CD4-positive, alpha-beta T cell treated with Interleukin-6 at 100 ng/mL for 8 hours (primary cell): Measurements from ENCODE around the gene FYN.
A peak's percentile ranks its signal among the peaks of the same experiment; 100 is the strongest.

ENCODE experiments used
- DNase-seq: peaks from one replicate; pipeline ENCODE4 v3.0.0-alpha.2; 2020; ENCODE audit warnings: mixed read lengths, low spot score

Gene FYN

GRCh38 chr6:111725446-111726112, 147.7 kb downstream of the FYN start:
- no peak for DNase-seq

- peak; percentile 50 for DNase-seq
Observed at GRCh38 chr6:111724505-111724904, 148.7 kb downstream of the FYN start.

- no peak for DNase-seq
Observed at GRCh38 chr6:111724039-111724438, 149.2 kb downstream of the FYN start.

- no peak for DNase-seq
Observed at GRCh38 chr6:111723412-111723970, 149.8 kb downstream of the FYN start.

GRCh38 chr6:111722179-111722731, 151.0 kb downstream of the FYN start:
- DNase-seq = no peak

- DNase-seq = peak; percentile 39
Observed at GRCh38 chr6:111721753-111722154, 151.5 kb downstream of the FYN start.

GRCh38 chr6:111720931-111721496, 152.2 kb downstream of the FYN start:
- no peak for DNase-seq

- DNase-seq = no peak
Observed at GRCh38 chr6:111718990-111719389, 154.3 kb downstream of the FYN start.

- no peak for DNase-seq
Observed at GRCh38 chr6:111718326-111718725, 154.9 kb downstream of the FYN start.

- DNase-seq = no peak
Observed at GRCh38 chr6:111717621-111718020, 155.6 kb downstream of the FYN start.

GRCh38 chr6:111716325-111716724, 156.9 kb downstream of the FYN start:
- no peak for DNase-seq

- peak; percentile 62 for DNase-seq
Observed at GRCh38 chr6:111715321-111715720, 157.9 kb downstream of the FYN start.

- no peak for DNase-seq
Observed at GRCh38 chr6:111714416-111715270, 158.6 kb downstream of the FYN start.

- DNase-seq = no peak
Observed at GRCh38 chr6:111713811-111714210, 159.4 kb downstream of the FYN start.

- no peak for DNase-seq
Observed at GRCh38 chr6:111713236-111713635, 160.0 kb downstream of the FYN start.

GRCh38 chr6:111711984-111712752, 161.1 kb downstream of the FYN start:
- no peak for DNase-seq

GRCh38 chr6:111711476-111711875, 161.8 kb downstream of the FYN start:
- DNase-seq = no peak

GRCh38 chr6:111710911-111711310, 162.3 kb downstream of the FYN start:
- no peak for DNase-seq

GRCh38 chr6:111710439-111710838, 162.8 kb downstream of the FYN start:
- DNase-seq = no peak

- DNase-seq = peak; percentile 67
Observed at GRCh38 chr6:111709615-111710398, 163.4 kb downstream of the FYN start.

GRCh38 chr6:111709201-111709600, 164.1 kb downstream of the FYN start:
- DNase-seq = no peak
